ENCODE data around the gene WWOX. TPM values are rescaled to one million over a fixed set of nuclear protein-coding genes. Genes with fewer than 3 reads are reported as not detected.

The WWOX gene
- total and polyA plus RNA-seq, 2 donors (not counting 3 experiments of a cell fraction or from before 2014, with no cell fraction given): 6.2 to 12.5 TPM

GRCh38 chr16:78789561-78789960 is 690.1 kb downstream of the WWOX start:
- Histone ChIP-seq H3K79me2 (ENCODE audit: control insufficient read depth, insufficient read depth, low read length) (no peaks in the 10 kb centered on the region), H3K9me3 (replicated peaks; ENCODE audit: control insufficient read depth, insufficient read depth, low read length) (peaks cover 3% of the 10 kb centered on the region), H3K27ac (ENCODE audit: insufficient read depth, low read depth, low read length) (no peak overlapping the region), H3K9ac (replicated peaks; ENCODE audit: extremely low read depth, insufficient read depth, low read length) (no peak overlapping the region), H3K4me1 (ENCODE audit: control insufficient read depth, extremely low read depth, insufficient read depth, low read length) (no peaks in the 10 kb centered on the region), H3K36me3 (ENCODE audit: control insufficient read depth in 2 of 2, extremely low read depth in 1 of 2, insufficient read depth in 2 of 2, low read length in 2 of 2) (no peaks in the 10 kb centered on the region), H4K20me1 (replicated peaks; ENCODE audit: control insufficient read depth, extremely low read depth, insufficient read depth, low read length) (no peaks in the 10 kb centered on the region), H3K27me3 (ENCODE audit: control insufficient read depth in 2 of 2, insufficient read depth in 2 of 2, low read length in 2 of 2) (no peaks in the 10 kb centered on the region), H3K4me2 (ENCODE audit: insufficient read depth, low read length) (no peak overlapping the region), H3K9me1 (replicated peaks; ENCODE audit: control insufficient read depth, extremely low read depth, insufficient read depth, low read length) (no peaks in the 10 kb centered on the region), H3K4me3 (replicated peaks in 1 of 3; ENCODE audit: insufficient read depth in 1 of 3, low read depth in 1 of 3, low read length in 3 of 3) (no peak overlapping the region), H2AFZ (ENCODE audit: low read depth, low read length) (no peak overlapping the region)
- CTCF ChIA-PET: no interaction called here
- dilution Hi-C loops (cut with MboI; ENCODE audit: extremely low pct_ligation_motif_present, low sequenced_read_pairs) (no loop called here), intact Hi-C loops (cut with micrococcal nuclease) (no loop called here)
- no TSS peak for BruUV-seq (replicated peaks)
- no peak for TF ChIP-seq MYC (IDR thresholded peaks at IDR 0.05; ENCODE audit: low read depth, low read length)
- TF ChIP-seq MAX (IDR thresholded peaks at IDR 0.05; ENCODE audit: insufficient read depth, insufficient read length): no peak
- TF ChIP-seq JUN (IDR thresholded peaks at IDR 0.05; ENCODE audit: borderline replicate concordance, insufficient read depth, insufficient read length, low read depth): no peak
- POLR2A ChIA-PET: no interaction called here
- no peak for DNase-seq (ENCODE audit: low read depth, low spot score)
- no peak for FAIRE-seq

DNA sequence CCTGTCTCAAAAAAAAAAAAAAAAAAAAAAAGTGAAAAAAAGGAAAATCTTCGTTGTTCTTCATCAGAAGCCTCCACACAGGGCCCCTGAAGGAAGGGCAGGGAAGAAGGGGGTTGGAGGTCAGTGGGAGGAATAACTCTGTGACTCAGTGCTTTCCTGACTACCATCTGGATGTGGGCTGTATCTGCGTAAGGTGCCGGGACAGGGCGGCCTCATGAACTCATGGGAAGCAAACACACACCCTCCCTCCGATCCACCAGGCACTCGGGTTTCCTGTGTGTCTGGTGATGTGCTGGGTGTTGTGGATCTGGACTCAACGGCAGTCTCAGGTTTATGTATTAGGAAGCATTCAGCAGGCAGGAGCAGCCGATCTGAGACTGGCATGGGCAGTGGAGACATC is 691.6 kb downstream of the WWOX start:
- Histone ChIP-seq H3K4me1 (ENCODE audit: control insufficient read depth, extremely low read depth, insufficient read depth, low read length) (no peaks in the 10 kb centered on the region), H3K9me3 (replicated peaks; ENCODE audit: control insufficient read depth, insufficient read depth, low read length) (peaks cover 3% of the 10 kb centered on the region), H3K79me2 (ENCODE audit: control insufficient read depth, insufficient read depth, low read length) (no peaks in the 10 kb centered on the region), H3K27me3 (ENCODE audit: control insufficient read depth in 2 of 2, insufficient read depth in 2 of 2, low read length in 2 of 2) (no peaks in the 10 kb centered on the region), H3K9me1 (replicated peaks; ENCODE audit: control insufficient read depth, extremely low read depth, insufficient read depth, low read length) (no peaks in the 10 kb centered on the region), H3K27ac (ENCODE audit: insufficient read depth, low read depth, low read length) (no peak overlapping the region), H3K4me3 (replicated peaks in 1 of 3; ENCODE audit: insufficient read depth in 1 of 3, low read depth in 1 of 3, low read length in 3 of 3) (no peak overlapping the region), H2AFZ (ENCODE audit: low read depth, low read length) (no peak overlapping the region), H4K20me1 (replicated peaks; ENCODE audit: control insufficient read depth, extremely low read depth, insufficient read depth, low read length) (no peaks in the 10 kb centered on the region), H3K4me2 (ENCODE audit: insufficient read depth, low read length) (no peak overlapping the region), H3K9ac (replicated peaks; ENCODE audit: extremely low read depth, insufficient read depth, low read length) (no peak overlapping the region), H3K36me3 (ENCODE audit: control insufficient read depth in 2 of 2, extremely low read depth in 1 of 2, insufficient read depth in 2 of 2, low read length in 2 of 2) (no peaks in the 10 kb centered on the region)
- FAIRE-seq (no peak), DNase-seq (ENCODE audit: low read depth, low spot score) (no peak)
- POLR2A ChIA-PET: no interaction called here
- intact Hi-C loops (cut with micrococcal nuclease): no loop called here
- CTCF ChIA-PET: no interaction called here
- no TSS peak for BruUV-seq (replicated peaks)
- dilution Hi-C loops (cut with MboI; ENCODE audit: extremely low pct_ligation_motif_present, low sequenced_read_pairs): no loop called here
- TF ChIP-seq GATA2 (IDR thresholded peaks at IDR 0.05; ENCODE audit: insufficient read depth, insufficient read length, low read depth, low read length) (no peak), MAX (IDR thresholded peaks at IDR 0.05; ENCODE audit: insufficient read depth, insufficient read length) (no peak), POLR2A (IDR thresholded peaks at IDR 0.05; ENCODE audit: low read depth, low read length) (no peak)
- TF ChIP-seq, protein P1, sequence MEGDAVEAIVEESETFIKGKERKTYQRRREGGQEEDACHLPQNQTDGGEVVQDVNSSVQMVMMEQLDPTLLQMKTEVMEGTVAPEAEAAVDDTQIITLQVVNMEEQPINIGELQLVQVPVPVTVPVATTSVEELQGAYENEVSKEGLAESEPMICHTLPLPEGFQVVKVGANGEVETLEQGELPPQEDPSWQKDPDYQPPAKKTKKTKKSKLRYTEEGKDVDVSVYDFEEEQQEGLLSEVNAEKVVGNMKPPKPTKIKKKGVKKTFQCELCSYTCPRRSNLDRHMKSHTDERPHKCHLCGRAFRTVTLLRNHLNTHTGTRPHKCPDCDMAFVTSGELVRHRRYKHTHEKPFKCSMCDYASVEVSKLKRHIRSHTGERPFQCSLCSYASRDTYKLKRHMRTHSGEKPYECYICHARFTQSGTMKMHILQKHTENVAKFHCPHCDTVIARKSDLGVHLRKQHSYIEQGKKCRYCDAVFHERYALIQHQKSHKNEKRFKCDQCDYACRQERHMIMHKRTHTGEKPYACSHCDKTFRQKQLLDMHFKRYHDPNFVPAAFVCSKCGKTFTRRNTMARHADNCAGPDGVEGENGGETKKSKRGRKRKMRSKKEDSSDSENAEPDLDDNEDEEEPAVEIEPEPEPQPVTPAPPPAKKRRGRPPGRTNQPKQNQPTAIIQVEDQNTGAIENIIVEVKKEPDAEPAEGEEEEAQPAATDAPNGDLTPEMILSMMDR (IDR thresholded peaks at IDR 0.05; ENCODE audit: extremely low read depth in 1 of 2, insufficient read depth in 1 of 2, low read depth in 1 of 2, low read length in 2 of 2): no peak
